Endothelial cell of umbilical vein (primary cell): ENCODE measurements around the gene MYO9B. TPM values are rescaled to one million over a fixed set of nuclear protein-coding genes. Genes with fewer than 3 reads are reported as not detected.
A peak's percentile ranks its signal among the peaks of the same experiment; 100 is the strongest.

Experiments used
- BruUV-seq: library from RNA; stranded (reverse); fragments of 400-500 nt; replicated peaks from 2 replicates; lab custom pipeline; 2021; lab: Mats Ljungman, UMichigan
- CTCF ChIA-PET: fragments of 300-600, 350-600 bp; sonication (Branson Sonifier 250); formaldehyde crosslinking; loops from one replicate; lab custom pipeline; 2021; ENCODE audit warnings: antibody characterized with exemption, inconsistent platforms; lab: Charles Lee
- POLR2A ChIA-PET: fragments of 300-600, 350-600 bp; sonication (Branson Sonifier 250); formaldehyde crosslinking; loops from one replicate; lab custom pipeline; 2021; ENCODE audit warnings: antibody characterized with exemption, inconsistent platforms; lab: Charles Lee
- DNase-seq: peaks from one replicate; pipeline ENCODE4 v3.0.0-alpha.2; 2011; ENCODE audit warnings: low read depth, low spot score
- FAIRE-seq: peaks from 2 replicates; lab custom pipeline; 2011; peaks lifted over from hg19 to GRCh38; lab: Jason Lieb, UNC
- H2AFZ ChIP-seq: 2 replicates; pipeline ENCODE4 v1.6.0; 2012; ENCODE audit warnings: low read depth, low read length, control low read depth, inconsistent platforms
- H3K27ac ChIP-seq: 2 replicates; pipeline ENCODE4 v1.5.1; 2011; ENCODE audit warnings: low read depth, mild to moderate bottlenecking, control low read depth, low read length, moderate library complexity; ENCODE audit not compliant: insufficient read depth
- H3K27me3 ChIP-seq, 2 experiments: 2 replicates each; pipeline versions ENCODE4 v1.6.0 to v1.6.1; 2011; ENCODE audit warnings: low read length in 2 of 2, mixed read lengths in 1 of 2; ENCODE audit not compliant: control insufficient read depth in 2 of 2, insufficient read depth in 2 of 2
- H3K36me3 ChIP-seq, 2 experiments: 2 replicates in 1 of 2; 3 replicates in 1 of 2; pipeline ENCODE4 v1.5.1; 2011; ENCODE audit warnings: low read length in 2 of 2, mild to moderate bottlenecking in 1 of 2, moderate library complexity in 1 of 2; ENCODE audit not compliant: control insufficient read depth in 2 of 2, insufficient read depth in 2 of 2; ENCODE audit errors: extremely low read depth in 1 of 2
- H3K4me1 ChIP-seq: 3 replicates; pipeline ENCODE4 v1.5.1; 2011; ENCODE audit warnings: mild to moderate bottlenecking, low read length; ENCODE audit not compliant: control insufficient read depth, insufficient read depth; ENCODE audit errors: extremely low read depth
- H3K4me2 ChIP-seq: 2 replicates; pipeline ENCODE4 v1.6.1; 2011; ENCODE audit warnings: low read length, control low read depth, mixed read lengths; ENCODE audit not compliant: insufficient read depth
- H3K4me3 ChIP-seq, 3 experiments: fragments of 200-600 bp in 1 of 3; sonication (generic), shearing (Covaris generic) in 1 of 3; replicated peaks in 1 of 3; 2 replicates each; pipeline ENCODE4 v1.5.1; 2011 to 2016; ENCODE audit warnings: control low read depth in 3 of 3, low read length in 3 of 3, mild to moderate bottlenecking in 2 of 3, inconsistent platforms in 1 of 3, low read depth in 1 of 3, moderate library complexity in 1 of 3; ENCODE audit not compliant: insufficient read depth in 1 of 3
- H3K79me2 ChIP-seq: 2 replicates; pipeline ENCODE4 v1.6.0; 2012; ENCODE audit warnings: low read length, inconsistent platforms; ENCODE audit not compliant: control insufficient read depth, insufficient read depth
- H3K9ac ChIP-seq: replicated peaks from 2 replicates; pipeline ENCODE3; 2011; ENCODE audit warnings: low read length, control low read depth; ENCODE audit not compliant: insufficient read depth; ENCODE audit errors: extremely low read depth
- H3K9me1 ChIP-seq: replicated peaks from 3 replicates; pipeline ENCODE4 v1.6.0; 2011; ENCODE audit warnings: mild to moderate bottlenecking, low read length; ENCODE audit not compliant: control insufficient read depth, insufficient read depth; ENCODE audit errors: extremely low read depth
- H3K9me3 ChIP-seq: replicated peaks from 2 replicates; pipeline ENCODE4 v1.5.1; 2012; ENCODE audit warnings: low read length, inconsistent platforms; ENCODE audit not compliant: control insufficient read depth, insufficient read depth
- H4K20me1 ChIP-seq: replicated peaks from 2 replicates; pipeline ENCODE3; 2011; ENCODE audit warnings: mild to moderate bottlenecking, low read length; ENCODE audit not compliant: control insufficient read depth, insufficient read depth; ENCODE audit errors: extremely low read depth
- CTCF ChIP-seq, 2 donors: IDR thresholded peaks; 1 replicate in 1 of 2; 2 replicates in 1 of 2; pipeline ENCODE4 v1.5.1; 2011; ENCODE audit warnings: low read length in 2 of 2, mild to moderate bottlenecking in 2 of 2, moderate library complexity in 2 of 2, control low read depth in 1 of 2, inconsistent platforms in 1 of 2, low read depth in 1 of 2; ENCODE audit not compliant: insufficient read depth in 1 of 2; ENCODE audit errors: extremely low read depth in 1 of 2
- EZH2 ChIP-seq: IDR thresholded peaks from 2 replicates; pipeline ENCODE4 v1.6.1; 2012; ENCODE audit warnings: borderline replicate concordance, low read depth, mild to moderate bottlenecking, moderate library complexity, low read length, inconsistent platforms; ENCODE audit not compliant: severe bottlenecking
- FOS ChIP-seq: IDR thresholded peaks from 2 replicates; pipeline ENCODE4 v1.6.1; 2011; ENCODE audit warnings: mild to moderate bottlenecking, low read length, moderate library complexity, borderline replicate concordance; ENCODE audit not compliant: insufficient read depth
- GATA2 ChIP-seq: IDR thresholded peaks from 2 replicates; pipeline ENCODE4 v1.7.0; 2011; ENCODE audit warnings: low read depth, mild to moderate bottlenecking, moderate library complexity, mixed read lengths, low read length; ENCODE audit not compliant: insufficient read length, insufficient read depth
- JUN ChIP-seq: IDR thresholded peaks from 2 replicates; pipeline ENCODE4 v1.6.1; 2011; ENCODE audit warnings: borderline replicate concordance, low read depth; ENCODE audit not compliant: insufficient read length, insufficient read depth
- MAX ChIP-seq: IDR thresholded peaks from 2 replicates; pipeline ENCODE4 v1.6.1; 2011; ENCODE audit not compliant: insufficient read depth, insufficient read length
- MYC ChIP-seq: IDR thresholded peaks from one replicate; pipeline ENCODE4 v1.6.1; 2011; ENCODE audit warnings: mild to moderate bottlenecking, low read depth, low read length
- POLR2A ChIP-seq: IDR thresholded peaks from 2 replicates; pipeline ENCODE4 v1.6.1; 2012; ENCODE audit warnings: low read depth, mild to moderate bottlenecking, control low read depth, low read length
- POLR2AphosphoS5 ChIP-seq: IDR thresholded peaks from 2 replicates; pipeline ENCODE4 v1.6.1; 2012; ENCODE audit warnings: low read depth, mild to moderate bottlenecking, control low read depth, low read length, moderate library complexity; ENCODE audit not compliant: insufficient read depth
- dilution Hi-C: fragments of 300-500 bp; cut with MboI; formaldehyde crosslinking; loops from one replicate; pipeline ENCODE4 v1.15.0; 2019; ENCODE audit warnings: low sequenced_read_pairs; ENCODE audit not compliant: extremely low pct_ligation_motif_present
- intact Hi-C: fragments of 100-400 bp; cut with micrococcal nuclease; formaldehyde crosslinking; loops from one replicate; pipeline ENCODE4 v1.10.0; 2022
- polyA plus RNA-seq, 4 experiments: library from polyadenylated mRNA; depleted of rRNA in 3 of 4; stranded (reverse) in 3 of 4; unstranded in 1 of 4; fragments of >200 nt; gene quantifications; 2 replicates each; pipeline versions ENCODE4 v1.2.1 to v1.2.3, GENCODE V29; 2011 to 2012; ENCODE audit warnings: missing spikeins in 1 of 4
- total RNA-seq: library from RNA; stranded (reverse); gene quantifications from 2 replicates; pipeline ENCODE4 v1.2.3, GENCODE V29; 2021

Gene MYO9B
- total and polyA plus RNA-seq, 2 donors (not counting 3 experiments of a cell fraction or from before 2014, with no cell fraction given), result 64.4 to 119 TPM

GRCh38 chr19:17194608-17195007, 119.0 kb downstream of the MYO9B start:
- POLR2A ChIA-PET, result no interaction called here

More at GRCh38 chr19:17194608-17195007, 119.0 kb downstream of the MYO9B start:
- no peaks in the 10 kb centered on the region for H3K9me3 ChIP-seq
- BruUV-seq, result TSS peak; percentile 90
- no peaks in the 10 kb centered on the region for H4K20me1 ChIP-seq
- H3K27me3 ChIP-seq, result no peaks in the 10 kb centered on the region
- H3K79me2 ChIP-seq, result no peaks in the 10 kb centered on the region
- TF ChIP-seq EZH2 (no peak), GATA2 (no peak), MAX (no peak), FOS (no peak), CTCF (IDR thresholded peaks at IDR 0.05; ENCODE audit: extremely low read depth in 1 of 2, insufficient read depth in 1 of 2, low read depth in 1 of 2, low read length in 2 of 2) (no peak), MYC (no peak), JUN (no peak), POLR2A (no peak), POLR2AphosphoS5 (no peak)
- no peak overlapping the region for H3K4me3 ChIP-seq
- H3K9me1 ChIP-seq, result no peaks in the 10 kb centered on the region
- CTCF ChIA-PET, result no interaction called here
- no peak overlapping the region for H2AFZ ChIP-seq
- intact Hi-C loops, result no loop called here
- H3K36me3 ChIP-seq, result peaks cover 0 to 53% of the 10 kb centered on the region in 2 experiments
- no peaks in the 10 kb centered on the region for H3K4me1 ChIP-seq
- H3K4me2 ChIP-seq, result no peak overlapping the region
- no peak overlapping the region for H3K9ac ChIP-seq
- no peak for FAIRE-seq
- H3K27ac ChIP-seq, result no peak overlapping the region
- no peak for DNase-seq
- dilution Hi-C loops, result no loop called here
